ENCODE data around the gene RERE.
"Not testable (repeated sequence)": the region's sequence is repeated elsewhere in the genome, so short reads cannot be mapped to it uniquely, and the experiment has no call there.

RERE gene

DNA sequence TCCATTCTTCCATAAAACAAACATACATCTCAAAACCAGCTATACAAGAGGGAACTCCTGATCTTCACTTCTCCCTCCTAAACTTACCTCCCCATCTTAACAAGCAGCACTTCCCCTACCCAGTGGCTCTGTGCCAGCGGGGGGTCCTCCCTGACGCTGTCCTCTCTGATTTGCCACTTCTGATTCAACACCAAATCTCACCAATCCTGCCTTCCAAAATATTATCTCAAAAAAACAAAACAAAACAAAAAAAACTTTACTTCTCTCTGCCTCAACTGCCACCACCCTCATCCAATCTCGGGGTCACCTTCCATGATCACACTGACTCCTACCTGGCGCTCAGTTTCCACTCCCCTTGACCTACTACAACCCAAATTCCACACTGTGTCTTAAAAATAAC is 426.7 kb downstream of the RERE start:
- no peak for DNase-seq

DNA sequence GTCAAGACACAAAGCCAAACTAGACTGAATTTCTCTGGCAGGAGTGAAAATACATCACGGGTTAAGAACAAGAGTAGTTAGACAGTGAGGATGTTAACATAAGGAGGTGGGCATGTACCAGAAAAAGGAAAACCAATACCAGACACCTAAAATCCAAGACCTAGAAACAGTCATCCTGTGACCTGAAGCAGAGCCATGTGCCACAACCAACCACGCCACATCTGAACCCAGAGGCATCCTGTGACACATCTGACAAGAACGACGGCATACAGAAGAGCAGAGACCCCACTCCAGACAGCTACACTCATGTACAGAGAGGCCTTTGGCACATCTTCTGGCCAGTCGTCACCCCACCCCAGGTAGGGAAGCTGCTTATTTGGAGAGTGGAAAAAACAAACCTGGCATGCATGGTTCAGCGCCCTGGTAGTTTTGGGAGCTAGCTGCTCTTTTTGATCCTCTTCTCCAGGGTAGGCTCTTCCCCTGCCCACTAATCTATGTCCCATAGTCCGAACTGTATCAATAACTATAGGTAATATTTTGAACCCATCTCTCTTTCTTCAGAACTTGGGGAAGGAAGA is 427.4 kb downstream of the RERE start:
- DNase-seq = no peak

DNA sequence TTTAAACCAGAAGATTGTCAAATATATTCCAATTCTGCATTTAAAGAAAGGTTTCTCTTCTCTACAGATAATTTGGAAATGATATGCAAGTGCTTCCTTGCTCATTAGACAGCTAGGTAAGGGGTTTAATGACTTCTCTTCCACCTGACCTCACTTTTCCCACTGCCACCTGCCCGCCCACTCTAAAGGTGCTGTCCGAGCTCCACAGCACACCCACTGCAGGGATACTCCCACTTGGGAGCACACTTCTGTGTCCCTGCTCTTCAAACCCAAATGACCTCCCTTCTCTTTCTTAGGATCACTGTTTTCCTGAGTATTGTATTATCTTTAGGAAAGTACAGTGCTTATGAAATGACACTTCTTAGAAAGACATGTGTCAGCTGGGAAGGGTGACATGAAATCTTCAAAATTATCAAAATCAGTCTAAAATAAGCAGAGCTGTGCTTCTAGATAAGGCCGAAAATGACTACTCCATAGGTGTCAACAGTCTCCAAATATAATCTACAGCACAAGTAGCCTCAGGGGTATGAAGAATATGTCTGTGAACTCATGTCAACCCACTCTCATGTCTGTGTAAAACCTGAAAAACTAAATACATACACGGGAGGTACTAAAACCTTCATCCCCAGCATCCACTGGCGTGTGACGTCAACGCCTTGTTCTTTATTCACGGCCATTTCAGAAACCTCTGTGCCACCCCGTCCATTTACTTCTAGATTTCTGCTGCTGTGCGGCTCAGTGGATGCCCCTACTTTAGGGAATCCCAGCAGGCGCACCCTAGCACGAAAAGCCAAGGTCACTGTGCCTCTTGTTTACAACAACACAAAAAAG is 428.5 kb downstream of the RERE start:
- no peak for DNase-seq

DNA sequence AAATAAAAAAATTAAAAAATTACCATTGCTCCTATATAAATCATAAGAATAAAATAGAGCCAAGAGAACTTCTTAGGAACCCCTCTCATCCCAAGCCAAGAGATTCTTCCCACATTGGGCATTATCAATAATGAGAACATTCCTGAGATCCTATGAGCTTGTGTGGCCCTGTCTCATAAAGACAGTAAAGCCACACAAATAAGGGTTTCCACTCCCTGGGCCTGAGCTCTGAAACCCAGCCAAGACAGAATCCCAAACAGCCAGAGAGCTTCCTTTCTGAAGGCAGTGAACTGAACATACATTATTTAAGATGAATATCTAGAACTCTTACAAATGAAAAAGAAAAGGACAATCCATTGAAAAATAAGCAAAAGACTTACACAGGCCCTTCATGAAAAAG is 431.2 kb downstream of the RERE start:
- no peak for DNase-seq

DNA sequence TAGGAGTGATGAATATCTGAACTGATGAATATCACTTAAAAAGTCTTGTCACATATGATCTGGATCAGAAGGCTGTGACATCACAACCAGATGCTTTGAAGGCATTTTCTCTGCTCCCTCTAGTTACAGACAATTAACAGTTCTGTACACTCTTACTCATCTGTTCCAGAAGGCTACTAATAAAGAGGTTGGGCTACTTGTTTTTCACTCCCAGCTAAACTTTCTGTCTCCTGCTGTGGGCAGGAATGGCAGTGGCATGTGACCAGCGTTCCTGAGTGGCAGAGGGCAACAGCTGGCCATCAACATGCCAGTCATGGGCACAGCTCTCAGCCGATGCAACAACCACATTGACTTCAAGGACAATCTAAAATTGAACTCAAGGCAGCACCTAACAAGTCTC is 432.9 kb downstream of the RERE start:
- no peak for DNase-seq

DNA sequence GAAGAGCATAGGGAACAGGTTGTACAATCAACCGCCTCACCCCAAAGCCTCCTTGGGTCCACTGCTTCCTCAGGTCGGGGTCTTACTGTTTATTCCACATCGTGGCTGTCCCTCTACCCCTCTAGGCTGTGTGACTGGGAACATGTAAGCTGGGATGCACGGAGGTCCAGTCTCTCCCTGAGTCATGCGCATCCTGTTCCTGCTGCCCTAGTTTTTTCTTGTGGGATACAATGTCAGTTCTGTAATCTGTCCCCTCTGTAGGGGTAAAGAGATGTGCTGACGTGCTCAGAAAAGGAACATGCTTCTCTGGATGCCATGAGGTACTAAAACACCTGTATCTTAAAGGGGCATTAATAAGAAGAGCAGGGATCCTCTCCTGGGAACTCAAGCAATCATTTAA is 433.4 kb downstream of the RERE start:
- no peak for DNase-seq

DNA sequence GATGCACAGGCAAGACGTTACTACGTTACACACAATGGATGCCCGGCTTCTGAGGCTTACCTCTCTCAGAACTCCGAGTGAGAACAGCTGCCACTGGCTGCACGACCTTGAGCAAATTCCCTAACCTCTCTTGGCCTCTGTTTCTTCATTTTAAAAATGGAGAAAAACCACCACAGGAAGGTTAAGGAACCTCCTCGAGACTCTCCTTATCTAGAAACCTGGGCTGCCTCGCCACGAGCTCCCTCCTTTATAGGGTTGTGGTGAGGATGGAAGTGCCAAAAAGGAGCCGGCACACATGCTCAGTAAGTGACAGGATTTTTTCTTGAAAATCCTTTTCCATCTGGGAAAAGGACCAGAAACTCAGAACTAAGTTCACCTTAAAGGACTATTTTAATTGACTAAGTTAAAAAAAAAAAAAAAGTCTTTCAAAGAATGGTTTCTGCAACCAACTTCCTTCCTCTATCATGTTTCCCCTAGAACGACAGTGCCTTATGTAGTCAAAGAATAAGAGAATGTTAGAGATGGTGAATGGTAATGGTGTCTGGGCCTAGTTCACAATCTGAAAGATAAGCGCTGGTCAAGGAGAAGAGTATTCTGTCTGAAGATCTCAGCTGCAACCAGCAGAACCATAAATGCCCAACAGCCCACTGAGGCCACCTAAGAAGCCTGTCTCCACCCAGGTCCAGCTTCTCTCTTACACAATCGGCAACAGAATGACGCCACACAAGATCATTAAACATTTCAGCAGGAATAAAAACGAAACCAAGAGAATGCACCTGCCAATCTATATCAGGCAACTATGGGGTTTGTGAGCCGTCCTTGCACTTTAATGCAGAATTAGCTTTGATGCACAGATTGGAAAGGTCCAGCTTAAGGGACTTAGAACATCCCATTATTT is 434.6 kb downstream of the RERE start:
- no peak for DNase-seq

DNA sequence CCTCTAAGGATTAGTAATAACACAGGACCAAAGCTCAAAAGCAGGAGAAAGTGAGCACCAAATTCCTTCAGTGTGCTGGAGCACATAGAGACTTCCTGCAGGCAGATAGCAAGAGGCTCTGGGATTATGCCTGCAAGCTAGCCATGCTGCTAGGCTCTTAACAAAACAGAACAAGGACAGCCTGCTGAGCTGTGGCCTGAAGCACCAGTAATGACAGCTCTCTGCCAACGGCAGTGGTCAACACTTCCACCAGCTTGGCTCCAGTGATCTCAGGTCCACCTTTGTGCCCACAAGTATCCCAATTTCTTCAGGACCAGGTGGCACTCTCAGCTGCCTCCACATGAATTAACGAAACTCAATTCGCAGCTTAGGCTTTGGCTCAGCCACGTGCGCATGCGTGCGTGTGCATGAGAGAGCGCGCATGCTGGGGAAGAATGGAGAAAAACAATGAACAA is 435.4 kb downstream of the RERE start:
- DNase-seq = no peak

DNA sequence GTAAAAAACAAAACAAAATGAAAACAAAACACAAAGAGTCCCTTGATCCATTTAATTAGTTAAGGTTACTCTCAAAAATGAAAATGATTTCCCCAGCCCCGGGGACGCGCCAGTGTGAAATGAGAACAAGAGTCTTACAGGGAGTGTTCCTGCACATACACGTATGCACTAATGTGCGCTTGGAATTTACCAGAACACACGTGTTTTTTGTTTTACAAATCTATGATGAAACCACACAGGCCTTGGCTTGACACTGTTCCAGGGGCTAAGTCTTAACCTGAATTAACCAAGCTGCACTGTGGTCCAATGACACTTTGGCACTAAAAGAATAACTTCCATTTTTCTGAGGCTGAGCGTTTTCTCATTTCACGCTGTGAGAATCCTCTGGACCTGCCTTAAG is 435.8 kb downstream of the RERE start:
- DNase-seq = no peak

DNA sequence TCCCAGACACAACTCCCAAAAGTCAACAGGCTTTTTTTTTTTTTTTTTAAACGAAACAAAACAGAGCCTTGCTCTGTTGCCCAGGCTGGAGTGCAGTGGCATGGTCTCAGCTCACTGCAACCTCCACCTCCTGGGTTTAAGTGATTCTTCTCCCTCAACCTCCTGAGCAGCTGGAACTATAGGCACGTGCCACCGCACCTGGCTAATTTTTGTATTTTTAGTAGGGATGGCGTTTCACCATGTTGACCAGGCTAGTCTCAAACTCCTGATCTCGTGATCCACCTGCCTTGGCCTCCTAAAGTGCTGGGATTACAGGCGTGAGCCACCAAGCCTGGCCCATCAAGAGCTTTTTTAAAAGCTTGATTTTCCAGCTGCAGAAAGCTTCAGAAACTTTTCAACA is 437.1 kb downstream of the RERE start:
- not testable (repeated sequence) for DNase-seq

DNA sequence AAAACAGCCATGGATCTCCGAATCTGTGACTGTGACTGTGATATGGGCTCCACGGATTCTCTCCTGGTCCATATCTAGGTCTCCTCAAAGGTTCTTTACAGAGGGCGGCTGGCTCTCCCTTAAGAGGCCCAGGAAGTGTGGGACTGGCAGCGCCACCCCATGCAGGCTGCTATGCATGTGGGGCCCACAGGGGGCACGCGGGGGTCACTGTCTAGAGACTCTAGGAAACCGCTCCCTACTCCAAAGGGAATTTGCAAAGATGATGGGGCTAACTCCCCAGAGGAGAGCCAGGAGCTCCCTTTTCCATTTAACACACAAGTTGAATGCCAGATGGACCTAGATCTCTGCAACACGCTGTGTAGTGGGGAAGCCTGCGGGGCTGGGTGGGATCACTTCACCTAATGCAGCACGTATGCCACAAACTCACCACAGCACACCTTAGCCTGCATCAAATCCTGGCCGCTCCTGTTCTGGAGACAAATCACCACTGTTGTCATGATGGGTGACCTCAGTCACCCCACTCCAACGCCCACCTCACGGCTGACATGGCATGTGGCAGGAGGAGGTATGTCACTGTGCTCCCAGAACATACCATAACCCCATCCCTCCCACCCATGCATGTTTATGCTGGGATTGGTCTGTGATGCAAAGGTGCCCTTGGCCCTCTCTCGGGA is 437.8 kb downstream of the RERE start:
- no peak for DNase-seq

DNA sequence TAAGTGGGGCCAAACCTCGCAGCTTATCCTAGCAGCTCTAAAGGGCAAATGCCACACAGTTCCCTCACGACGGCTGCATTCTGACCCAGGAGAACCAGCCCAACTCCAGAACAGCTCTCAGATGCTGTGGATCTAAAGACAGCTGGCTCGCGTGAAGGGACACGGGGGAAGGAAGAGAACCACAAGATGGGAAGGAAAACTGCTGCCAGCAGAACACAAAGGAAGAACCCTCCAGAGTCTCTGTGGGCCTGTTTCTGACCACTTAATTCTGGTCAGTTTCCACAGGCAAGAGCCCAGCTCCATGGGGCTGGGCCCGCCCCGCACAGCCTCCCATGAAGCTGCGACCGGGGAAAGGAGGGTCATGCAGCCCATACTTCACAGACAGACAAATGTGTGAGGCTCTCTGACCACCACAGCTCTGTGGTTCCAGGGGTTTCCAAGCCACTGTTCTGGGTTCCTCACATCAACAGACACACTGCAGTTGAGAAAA is 438.4 kb downstream of the RERE start:
- no peak for DNase-seq

DNA sequence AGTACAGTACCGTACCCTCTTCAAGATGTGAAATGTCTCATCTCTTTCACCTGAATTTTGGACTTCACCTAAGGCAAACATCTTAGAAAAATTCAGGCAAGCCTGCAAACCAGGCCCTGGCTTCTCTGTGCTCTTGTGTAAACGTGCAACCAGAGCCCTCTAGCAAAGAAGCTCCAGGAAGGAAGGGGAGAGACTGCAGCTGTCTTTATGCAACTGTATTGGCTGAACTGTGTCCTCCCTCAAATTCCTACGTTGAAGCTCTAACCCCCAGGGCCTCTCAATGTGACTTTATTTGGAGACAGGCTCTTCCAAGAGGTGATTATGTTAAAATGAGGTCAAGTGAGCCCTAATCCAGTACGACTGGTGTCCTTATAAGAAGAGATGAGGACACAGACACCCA is 439.3 kb downstream of the RERE start:
- no peak for DNase-seq

DNA sequence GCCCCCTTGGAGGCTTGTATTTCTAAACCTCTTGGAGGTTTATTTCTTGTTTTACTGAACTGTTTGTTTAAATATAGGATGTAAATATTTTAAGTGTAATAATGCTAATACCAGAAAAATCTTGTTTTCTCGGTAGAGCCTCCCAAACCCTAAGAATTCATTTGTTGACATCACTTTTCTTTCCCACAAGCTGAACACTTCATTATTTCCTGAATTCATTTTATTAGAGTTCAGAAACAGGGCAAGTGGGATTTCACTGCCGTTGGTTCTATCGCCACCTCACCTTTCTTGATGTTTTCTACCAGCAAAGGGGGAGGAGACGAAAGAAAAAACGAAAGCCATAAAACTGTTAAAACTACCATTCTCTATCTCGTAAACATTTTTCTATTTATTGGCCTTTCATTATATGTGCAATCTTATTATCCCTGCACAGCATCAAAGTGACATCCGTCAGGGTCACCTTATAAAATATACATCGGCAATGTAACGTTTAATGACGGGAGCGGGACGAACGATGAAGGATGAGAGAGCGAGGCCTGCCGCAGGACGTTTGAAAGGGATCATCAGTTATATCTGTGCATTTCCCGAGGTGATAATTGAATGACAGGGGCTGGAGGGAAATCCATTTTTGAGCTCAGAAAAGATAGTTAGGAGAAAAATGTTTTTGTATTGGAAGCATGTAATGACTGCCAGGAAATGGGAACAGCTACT is 440.0 kb downstream of the RERE start:
- DNase-seq = no peak

DNA sequence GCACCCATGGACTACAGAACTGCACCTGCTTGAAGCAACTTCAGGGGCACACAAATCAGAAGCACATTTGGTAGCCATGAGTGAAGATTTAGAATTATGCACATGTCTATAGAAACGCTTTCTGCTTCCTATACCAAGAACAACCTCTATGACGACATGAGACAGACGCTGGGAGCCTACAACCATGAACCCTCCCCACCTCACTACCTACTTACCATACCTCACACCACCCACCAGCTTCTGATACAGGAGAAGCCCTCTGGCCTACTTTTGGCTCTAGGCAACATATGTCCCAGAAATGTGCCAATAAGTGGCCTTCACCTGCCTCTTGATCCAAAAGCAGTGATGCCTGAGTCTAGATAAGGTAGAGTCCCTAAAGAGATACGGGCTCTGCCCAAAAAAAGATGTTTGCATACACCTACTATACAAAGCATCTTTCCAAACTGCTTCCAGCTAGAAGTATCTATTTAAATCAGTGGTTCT is 441.0 kb downstream of the RERE start:
- no peak for DNase-seq

DNA sequence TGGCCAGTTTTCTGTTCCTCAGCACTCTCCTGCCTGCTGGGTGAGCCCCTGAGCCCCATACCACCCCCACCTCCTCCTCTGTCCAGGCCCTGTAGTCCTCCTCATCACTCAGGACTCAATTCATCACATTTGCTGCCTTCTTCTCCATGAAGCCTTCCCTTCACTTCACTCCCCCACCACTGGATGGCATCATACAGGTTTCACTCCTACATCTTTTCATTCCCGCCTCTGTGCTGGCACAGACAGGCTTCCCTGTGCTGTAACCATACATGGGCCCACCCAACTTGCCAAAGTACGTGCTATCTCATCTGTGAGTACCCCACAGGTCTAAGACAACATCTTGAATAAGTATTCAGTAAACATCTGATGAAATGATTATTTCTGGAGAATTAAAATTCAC is 442.6 kb downstream of the RERE start:
- no peak for DNase-seq

DNA sequence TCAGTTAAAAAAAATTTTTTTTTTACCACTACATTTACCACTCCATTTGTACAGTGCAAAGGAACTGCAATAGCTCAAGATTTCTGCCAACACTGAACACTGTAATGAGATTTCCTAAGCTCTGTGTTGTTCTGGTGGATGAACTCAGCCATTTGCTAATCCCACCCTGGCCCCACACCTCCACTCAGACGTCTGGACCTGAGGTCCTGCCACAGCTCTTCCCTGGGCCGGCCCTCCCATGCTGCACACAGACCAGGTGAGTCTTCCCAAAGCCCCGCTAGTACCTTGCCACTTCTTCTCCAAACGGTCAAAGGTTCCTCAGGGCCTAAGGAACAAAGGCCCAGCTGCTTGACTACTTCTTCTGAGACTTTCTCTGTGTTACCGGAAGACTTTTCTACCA is 443.1 kb downstream of the RERE start:
- DNase-seq = no peak

DNA sequence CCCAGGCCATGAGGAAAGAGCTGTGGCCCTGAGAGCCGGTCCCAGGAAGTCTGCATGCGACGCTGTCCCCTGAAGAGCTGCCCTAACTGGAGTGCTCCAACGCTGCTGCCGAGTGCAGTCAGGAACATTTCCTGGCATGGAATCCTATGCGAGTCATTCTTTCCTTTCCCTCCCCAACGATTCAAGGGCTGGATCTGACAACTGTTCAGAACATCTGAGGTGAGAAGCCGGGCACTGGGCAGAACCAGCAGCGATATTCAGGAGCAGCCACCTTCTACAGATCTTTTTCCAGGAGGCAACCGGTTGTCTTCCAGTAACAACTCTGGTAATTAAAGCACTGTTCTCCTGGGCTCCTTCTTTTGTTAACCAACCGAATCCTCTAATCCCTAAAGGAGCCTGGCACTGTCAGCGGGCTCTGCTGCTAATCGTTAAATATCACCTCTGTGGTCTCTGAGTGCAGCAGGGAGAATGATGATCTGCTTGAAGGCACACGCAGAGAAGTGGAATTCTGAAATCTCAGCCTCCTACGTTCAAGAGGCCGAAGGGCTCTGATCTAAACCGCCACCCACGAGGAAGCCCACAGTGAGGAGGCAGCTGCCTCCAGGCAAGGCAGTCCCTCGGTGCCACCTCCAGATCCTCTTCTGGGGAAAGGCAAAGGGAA is 443.7 kb downstream of the RERE start:
- DNase-seq = no peak

DNA sequence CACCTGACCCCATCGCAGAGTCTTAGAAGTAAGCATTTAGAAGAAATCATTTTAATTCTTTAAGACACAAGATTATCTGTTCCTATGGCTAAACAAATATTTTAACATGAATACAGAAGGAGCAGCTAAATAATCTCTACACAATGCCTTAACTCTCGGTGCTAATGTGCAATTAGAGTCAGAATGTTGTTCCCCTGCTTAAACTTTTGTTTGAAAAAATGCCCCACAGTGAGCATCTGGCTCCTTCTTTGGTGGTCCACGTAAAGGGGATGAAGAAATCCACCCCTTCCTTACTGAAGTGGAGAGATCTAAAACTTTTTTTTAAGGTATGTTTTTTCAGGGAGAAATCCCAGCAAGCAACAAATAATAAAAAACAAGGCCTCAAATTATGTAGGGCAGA is 444.3 kb downstream of the RERE start:
- DNase-seq = no peak

DNA sequence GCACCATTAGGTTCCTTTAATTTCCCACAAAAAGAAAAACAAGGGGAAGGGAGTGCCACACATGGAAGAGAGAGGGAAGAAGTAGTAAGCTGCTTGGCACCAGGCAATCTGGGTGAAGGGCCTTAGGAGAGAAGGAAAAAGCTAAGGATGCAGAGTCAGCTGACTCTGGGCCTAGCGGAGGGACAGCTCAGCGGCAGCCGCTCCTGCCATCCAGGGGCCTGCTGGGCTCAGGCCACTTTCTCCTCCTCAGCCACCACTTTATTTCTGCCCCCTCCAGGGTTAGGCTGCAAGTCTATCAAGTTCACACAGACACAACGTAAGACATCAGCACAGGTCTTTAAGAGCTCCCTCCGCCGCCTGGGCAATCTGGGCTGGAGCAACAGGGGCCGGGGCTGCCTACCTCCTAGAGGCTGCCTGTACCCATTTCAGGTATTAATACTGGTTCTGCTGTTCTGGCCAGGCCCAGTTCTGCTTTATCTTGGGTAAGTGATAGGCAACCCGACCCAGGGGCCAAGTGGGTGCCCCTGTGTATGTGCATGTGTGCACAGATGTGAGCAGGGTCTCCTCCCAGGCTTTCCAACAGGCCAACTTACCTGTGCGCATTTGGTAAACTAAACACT is 446.0 kb downstream of the RERE start:
- no peak for DNase-seq

DNA sequence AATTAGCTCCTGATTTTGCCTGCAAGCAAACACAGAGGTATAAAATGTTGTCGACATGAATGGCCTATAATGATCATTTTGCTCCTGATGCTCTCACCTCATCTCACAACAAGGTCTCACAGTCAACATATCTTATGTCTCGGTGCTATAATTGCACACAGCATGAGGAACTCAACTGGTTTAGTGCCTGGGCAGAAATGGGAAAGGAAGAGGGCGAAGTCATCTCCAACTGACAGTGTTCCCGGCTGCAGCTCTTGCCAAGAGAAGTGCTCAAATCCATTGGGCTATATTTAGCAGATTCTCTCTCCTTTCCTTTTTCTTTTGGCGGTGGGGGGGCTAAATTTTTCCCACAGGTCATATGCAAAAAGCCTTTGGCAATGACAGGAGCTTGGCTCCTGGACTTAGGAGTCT is 446.5 kb downstream of the RERE start:
- DNase-seq = no peak

Data from activated gamma-delta T cell treated with Interleukin-2 at 50 U/mL for 16 hours (primary cell).